Astrocyte (in vitro differentiated cells and primary cell): ENCODE measurements around the gene OMG.

ENCODE experiments used
- CTCF ChIP-seq: IDR thresholded peaks from 2 replicates; pipeline ENCODE4 v1.5.1; 2011; ENCODE audit warnings: low read depth, mild to moderate bottlenecking, inconsistent platforms, low read length, moderate library complexity; ENCODE audit not compliant: insufficient read depth
- EZH2 ChIP-seq: IDR thresholded peaks from 2 replicates; pipeline ENCODE4 v1.6.1; 2012; ENCODE audit warnings: mild to moderate bottlenecking, low read length, inconsistent platforms; ENCODE audit not compliant: insufficient read depth

- TF ChIP-seq EZH2 (no peak), CTCF (no peak)
Observed at GRCh38 chr17:31250229-31250628, 46.8 kb downstream of the OMG start.
